RPMI8226 (cell line): ENCODE data around the gene TBC1D3B.
"Not testable (repeated sequence)": the region's sequence is repeated elsewhere in the genome, so short reads cannot be mapped to it uniquely, and the experiment has no call there.

Experiments used
- DNase-seq: peaks from one replicate; pipeline ENCODE4 v3.0.0-alpha.2; 2015

Gene TBC1D3B

GRCh38 chr17:36176536-36176935, at the start of gene TBC1D3B:
TSS of gene TBC1D3B (minus strand) at chr17:36176636. CDS start at chr17:36175050, 1,586 bp downstream.
- not testable (repeated sequence) for DNase-seq

DNA sequence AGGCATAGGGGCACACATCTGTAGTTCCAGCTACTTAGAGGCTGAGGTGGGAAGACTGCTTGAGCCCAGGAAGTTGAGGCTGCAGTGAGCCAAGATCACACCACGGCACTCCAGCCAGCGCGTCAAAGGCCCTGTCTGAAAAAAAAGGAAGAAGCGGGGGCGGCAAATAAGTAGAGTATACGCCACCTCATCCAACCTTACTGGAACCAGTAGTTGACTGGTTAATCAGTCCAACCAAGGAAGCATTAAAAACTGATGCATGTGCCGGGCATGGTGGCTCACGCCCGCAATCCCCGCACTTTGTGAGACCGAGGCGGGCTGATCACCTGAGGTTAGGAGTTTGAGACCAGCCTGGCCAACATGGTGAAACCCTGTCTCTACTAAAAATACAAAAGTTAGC, 46.5 kb upstream of the TBC1D3B start:
- not testable (repeated sequence) for DNase-seq

DNA sequence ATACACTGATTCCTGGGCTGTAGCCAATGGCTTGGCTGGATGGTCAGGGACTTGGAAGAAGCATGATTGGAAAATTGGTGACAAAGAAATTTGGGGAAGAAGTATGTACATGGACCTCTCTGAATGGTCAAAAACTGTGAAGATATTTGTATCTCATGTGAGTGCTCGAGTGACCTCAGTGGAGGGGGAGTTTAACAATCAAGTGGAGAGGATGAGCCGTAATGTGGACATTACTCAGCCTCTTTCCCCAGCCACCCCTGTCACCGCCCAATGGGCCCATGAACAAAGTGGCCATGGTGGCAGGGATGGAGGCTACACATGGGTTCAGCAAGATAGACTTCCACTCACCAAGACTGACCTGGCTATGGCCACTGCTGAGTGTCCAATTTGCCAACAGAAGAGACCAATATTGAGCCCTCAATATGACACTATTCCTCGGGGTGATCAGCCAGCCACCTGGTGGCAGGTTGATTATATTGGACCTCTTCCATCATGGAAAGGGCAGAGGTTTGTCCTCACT, 45.2 kb upstream of the TBC1D3B start:
- not testable (repeated sequence) for DNase-seq

DNA sequence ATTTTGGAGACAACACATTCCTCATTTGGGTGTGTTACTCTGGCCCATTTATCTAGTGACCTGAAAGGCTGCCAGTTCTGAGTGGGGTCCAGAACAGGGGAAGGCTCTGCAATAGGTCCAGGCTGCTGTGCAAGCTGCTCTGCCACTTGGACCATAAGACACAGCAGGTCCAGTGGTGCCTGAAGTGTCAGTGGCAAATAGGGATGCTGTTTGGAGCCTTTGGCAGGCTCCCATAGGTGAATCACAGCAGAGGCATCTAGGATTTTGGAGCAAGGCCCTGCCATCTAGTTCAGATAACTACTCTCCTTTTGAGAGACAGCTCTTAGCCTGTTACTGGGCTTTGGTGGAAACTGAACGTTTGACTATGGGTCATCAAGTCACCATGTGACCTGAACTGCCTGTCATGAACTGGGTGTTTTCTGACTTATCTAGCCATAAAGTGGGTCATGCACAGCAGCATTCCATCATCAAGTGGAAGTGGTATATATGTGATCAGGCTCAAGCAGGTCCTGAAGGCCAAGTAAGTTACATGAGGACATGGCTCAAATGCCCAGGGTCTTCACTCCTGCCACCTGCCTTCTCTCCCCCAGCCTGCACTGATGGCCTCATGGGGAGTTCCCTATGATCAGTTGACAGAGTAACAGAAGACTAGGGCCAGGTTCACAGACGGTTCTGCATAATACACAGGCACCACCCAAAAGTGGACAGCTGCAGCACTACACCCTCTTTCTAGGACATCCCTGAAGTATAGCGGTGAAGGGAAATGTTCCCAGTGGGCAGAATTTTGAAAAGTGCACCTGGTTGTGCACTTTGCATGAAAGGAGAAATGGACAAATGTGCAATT, 44.5 kb upstream of the TBC1D3B start:
- DNase-seq, result not testable (repeated sequence)

DNA sequence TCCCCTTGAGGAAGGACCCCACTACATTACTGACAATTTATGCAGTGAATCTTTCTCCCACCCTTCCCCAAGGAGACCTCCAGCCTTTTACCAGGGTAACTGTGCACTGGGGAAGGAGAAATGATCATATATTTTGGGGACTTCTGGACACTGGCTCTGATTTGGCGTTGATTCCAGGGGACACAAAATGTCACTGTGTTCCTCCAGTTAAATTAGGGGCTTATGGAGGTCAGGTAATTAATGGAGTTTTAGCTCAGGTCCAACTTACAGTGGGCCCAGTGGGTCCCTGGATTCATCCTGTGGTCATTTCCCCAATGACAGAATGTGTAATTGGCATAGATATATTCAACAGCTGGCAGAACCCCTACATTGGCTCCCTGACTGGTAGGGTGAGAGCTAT, 43.1 kb upstream of the TBC1D3B start:
- not testable (repeated sequence) for DNase-seq

- not testable (repeated sequence) for DNase-seq
These were observed 39.2 kb upstream of the TBC1D3B start for GRCh38 chr17:36215406-36216308.

GRCh38 chr17:36214918-36215317, 38.5 kb upstream of the TBC1D3B start:
- no peak for DNase-seq

DNA sequence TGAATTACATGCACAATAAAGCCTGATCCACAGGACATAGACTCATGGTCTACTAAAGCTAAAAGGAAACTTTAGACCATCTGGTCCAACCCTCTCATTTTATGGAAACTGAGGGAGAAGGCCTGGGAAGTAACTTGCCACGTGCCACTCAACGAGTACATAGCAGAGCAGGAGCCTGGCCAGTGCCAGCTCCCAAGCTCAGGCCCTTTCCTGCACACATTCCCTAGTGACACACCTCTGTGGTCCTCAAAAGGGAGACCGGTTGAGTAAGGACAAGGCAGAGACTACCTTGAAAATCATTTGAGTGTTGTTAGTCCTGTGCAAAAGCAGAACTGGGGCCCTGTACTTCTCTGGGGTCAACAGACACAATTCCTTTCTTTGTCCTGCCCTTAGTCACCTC, 37.3 kb upstream of the TBC1D3B start:
- DNase-seq, result no peak

DNA sequence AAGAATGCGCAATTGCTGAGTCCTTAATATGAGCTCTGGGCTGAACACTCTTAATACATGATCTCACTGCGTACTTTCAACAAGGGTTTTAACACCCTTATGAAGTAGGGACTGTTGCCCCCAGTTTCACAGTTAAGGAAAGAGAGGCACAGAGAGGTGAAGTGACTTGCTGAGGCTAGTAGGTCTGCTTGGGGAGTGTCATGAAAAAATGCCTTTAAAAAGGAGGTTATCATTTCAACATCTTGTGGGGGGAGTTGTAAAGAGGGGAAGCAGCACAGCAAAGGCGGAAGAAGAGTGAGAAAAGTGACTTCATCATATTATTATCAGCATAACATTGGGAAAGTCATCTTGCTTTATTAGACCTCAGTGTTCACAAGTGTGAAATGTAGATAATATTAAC, 36.5 kb upstream of the TBC1D3B start:
- DNase-seq, result no peak

DNA sequence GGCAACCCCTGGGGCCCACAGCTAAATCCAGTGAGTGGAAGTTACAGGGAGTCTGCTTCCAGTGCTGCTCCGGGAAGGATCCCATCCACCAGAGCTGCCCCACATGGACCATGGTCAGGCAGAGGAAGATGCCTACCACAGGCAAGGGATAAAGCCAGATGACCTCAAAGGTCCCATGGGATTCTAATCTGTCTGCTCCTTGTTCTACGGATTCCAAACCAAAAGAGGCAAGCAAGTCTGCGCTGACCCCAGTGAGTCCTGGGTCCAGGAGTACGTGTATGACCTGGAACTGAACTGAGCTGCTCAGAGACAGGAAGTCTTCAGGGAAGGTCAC, 35.8 kb upstream of the TBC1D3B start:
- DNase-seq, result no peak

DNA sequence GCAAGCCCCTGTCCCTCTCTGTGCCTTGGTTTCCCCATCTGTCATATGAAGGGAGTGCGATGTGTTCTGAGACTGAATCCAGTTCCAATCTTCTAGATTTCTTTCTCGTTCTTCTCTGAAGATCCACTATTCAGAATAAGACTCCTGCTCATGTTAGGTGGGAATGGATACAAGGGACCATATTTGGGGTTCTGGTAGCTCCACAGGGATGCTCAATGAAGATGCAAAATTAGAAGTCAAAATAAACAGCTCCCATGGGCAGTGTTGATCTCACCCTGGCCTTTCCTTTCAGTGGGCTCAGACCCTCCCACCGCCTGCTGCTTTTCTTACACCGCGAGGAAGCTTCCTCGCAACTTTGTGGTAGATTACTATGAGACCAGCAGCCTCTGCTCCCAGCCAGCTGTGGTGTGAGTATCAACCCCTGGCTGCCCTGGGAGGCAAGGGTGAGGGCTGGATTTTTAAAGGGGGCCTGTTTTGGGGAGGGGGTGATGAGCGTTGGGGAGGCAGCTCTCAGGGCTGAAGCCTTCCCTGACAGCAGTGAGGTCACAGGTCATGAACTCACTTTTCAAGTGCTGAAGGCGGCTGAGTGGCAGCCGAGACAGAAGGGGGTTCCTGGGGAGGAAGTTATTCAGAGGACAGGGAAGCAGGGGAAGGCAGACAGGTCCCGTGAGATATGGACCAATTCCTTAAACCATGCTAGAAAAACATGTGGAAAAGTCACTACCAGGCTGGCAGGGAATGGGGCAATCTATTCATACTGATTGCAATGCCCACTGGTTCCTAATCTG, 35.2 kb upstream of the TBC1D3B start:
- not testable (repeated sequence) for DNase-seq

GRCh38 chr17:36210439-36211211, 34.2 kb upstream of the TBC1D3B start, which contains the start of gene CCL4L2:
TSS of gene CCL4L2 (plus strand) at chr17:36211063.
- DNase-seq, result not testable (repeated sequence)

DNA sequence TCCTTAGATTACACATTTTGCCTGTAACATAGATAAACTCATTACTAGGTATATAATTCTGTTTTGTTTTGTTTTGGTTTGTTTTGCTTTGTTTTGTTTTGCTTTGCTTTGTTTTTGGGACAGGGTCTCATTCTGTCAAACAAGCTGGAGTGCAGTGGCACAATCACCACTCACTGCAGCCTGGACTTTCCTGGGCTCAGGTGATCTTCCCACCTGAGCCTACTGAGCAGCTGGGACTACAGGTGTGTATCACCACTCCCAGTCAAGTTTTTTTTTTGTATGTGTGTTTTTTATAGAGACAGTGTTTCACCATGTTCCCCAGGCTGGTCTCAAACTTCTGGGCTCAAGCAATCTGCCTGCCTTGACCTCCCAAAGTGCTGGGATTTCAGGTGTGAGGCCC, 33.1 kb upstream of the TBC1D3B start:
- DNase-seq, result no peak

DNA sequence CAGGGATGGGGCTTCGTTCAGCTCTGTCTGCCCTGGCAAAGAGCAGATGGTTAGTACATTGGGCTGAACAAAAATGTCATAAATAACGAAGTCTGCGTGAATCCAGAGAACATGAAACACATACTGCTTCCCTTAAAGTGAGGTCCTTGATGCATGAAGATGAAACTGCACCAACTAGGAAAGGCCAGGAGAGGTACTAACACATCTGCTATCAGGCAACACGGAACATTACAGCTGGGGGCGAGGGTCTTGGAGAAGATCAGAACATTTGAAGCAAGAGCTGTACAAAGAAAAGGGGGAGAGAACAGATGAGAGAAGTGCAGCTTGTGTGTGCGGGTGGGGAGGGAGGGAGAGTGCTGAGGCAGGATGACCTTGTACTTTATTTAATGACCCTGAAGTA, 30.9 kb upstream of the TBC1D3B start:
- not testable (repeated sequence) for DNase-seq

- DNase-seq, result not testable (repeated sequence)
These were observed 30.0 kb upstream of the TBC1D3B start for GRCh38 chr17:36206486-36206821.

DNA sequence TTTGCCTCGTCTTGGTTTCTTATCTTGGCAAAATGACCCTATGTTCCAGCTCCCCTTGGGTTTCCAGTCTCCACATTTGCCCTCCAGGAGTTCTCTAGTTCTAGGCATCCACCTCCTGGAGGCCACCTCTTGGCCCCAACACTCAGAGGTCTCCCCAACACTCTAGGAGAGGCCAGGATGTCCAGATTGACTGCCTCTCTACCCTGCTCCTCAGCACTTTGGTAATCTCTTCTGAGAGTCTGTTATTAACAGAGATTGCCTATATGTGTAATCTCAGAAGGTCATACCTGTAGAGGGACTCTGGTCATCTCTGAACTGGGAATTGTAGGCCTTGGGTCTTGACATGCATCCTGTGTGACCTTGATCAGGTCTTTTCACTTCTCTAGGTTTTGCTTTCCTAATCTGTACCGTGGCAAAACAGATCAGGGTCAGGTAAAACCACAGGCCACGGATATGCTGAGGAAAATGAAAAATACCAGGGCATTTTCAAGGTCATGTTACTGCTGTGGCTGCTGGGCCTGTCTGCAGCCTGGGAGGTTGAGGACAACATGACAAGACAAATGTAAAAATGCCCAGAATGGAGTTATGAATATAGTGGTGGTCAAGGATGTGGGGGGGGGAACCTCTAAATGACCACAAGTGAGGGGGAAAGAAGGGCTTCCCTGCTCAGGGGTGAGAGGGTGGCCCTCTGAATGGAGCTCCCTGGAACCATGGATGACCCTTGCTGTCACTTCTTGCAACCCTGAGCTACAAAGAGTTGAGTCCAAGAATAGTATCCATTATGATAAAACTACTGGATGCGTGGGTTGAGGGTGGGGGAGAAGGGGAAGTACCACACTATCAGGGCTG, 29.4 kb upstream of the TBC1D3B start:
- DNase-seq, result no peak

DNA sequence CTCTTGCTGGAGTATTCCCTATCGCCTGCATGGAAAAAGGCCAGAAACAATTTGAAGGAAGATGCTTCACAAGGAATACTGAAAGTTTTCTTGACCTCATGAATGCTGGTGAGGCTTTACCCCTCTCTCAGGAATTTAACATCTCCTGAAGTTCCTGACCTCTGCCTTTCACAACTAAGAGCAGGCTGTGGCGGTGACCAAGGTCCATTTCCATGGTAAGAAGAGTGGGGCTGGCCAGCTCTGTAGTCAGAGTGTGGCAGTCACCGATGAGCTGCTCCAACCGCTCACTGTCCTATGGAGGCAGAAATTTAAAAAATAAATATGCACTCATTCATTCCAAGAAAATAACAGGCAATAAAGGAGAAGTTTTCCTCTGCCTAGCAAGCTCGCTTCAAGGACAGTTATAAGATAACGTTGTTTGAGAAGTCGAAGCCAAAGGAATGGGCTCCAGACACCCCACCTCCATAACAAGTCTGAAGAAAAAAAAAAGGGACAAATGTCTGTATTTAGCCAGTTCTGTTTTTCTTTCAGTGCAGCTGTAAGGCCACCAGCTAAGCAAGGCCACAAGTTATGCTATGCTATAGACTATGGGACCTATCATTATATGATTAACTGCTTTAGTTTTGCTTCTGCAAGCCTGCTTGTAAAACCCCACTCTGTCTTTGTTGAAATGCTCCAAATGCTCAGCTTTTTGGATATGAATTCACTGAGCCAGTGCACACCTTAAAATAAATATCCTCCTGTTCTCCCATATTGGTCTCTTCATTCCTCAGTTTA, 28.5 kb upstream of the TBC1D3B start:
- no peak for DNase-seq

- DNase-seq, result no peak
These were observed 26.9 kb upstream of the TBC1D3B start for GRCh38 chr17:36203335-36203734.

- DNase-seq, result not testable (repeated sequence)
These were observed 25.1 kb upstream of the TBC1D3B start for GRCh38 chr17:36201506-36201905.

GRCh38 chr17:36201102-36201501, 24.7 kb upstream of the TBC1D3B start:
- not testable (repeated sequence) for DNase-seq
